ENCODE results near the gene USP10.

The USP10 gene

GRCh38 chr16:84765616-84766580 lies 66.1 kb downstream of the USP10 start:
- peaks cover 95% of the 10 kb centered on the region for H3K36me3 Mint-ChIP-seq (ENCODE audit: low read depth)
- no peak overlapping the region for H3K4me3 Mint-ChIP-seq
- H3K27ac Mint-ChIP-seq, result no peak overlapping the region
- no peaks in the 10 kb centered on the region for H3K9me3 Mint-ChIP-seq
- H3K4me1 Mint-ChIP-seq (ENCODE audit: low read depth), result peaks cover 22% of the 10 kb centered on the region
- intact Hi-C loops (cut with micrococcal nuclease), result no loop called here
- H3K27me3 Mint-ChIP-seq, result no peaks in the 10 kb centered on the region

GRCh38 chr16:84766978-84767773 lies 67.4 kb downstream of the USP10 start:
- H3K4me3 Mint-ChIP-seq, result no peak overlapping the region

GRCh38 chr16:84768061-84768807 lies 68.4 kb downstream of the USP10 start:
- H3K27me3 Mint-ChIP-seq, result no peaks in the 10 kb centered on the region
- H3K27ac Mint-ChIP-seq, result no peak overlapping the region
- no peak overlapping the region for H3K4me3 Mint-ChIP-seq
- H3K36me3 Mint-ChIP-seq (ENCODE audit: low read depth), result peaks cover 94% of the 10 kb centered on the region
- intact Hi-C loops (cut with micrococcal nuclease), result no loop called here
- H3K4me1 Mint-ChIP-seq (ENCODE audit: low read depth), result peaks cover 23% of the 10 kb centered on the region
- no peaks in the 10 kb centered on the region for H3K9me3 Mint-ChIP-seq

More at GRCh38 chr16:84766978-84767773, 67.4 kb downstream of the USP10 start:
- Mint-ChIP-seq H3K36me3 (ENCODE audit: low read depth) (peaks cover 95% of the 10 kb centered on the region), H3K4me1 (ENCODE audit: low read depth) (peaks cover 22% of the 10 kb centered on the region), H3K27ac (peak overlapping the region; percentile 42), H3K9me3 (no peaks in the 10 kb centered on the region), H3K27me3 (no peaks in the 10 kb centered on the region)
- intact Hi-C loops (cut with micrococcal nuclease), result no loop called here

GRCh38 chr16:84768808-84769197 lies 69.0 kb downstream of the USP10 start:
- intact Hi-C loops (cut with micrococcal nuclease), result no loop called here
- Mint-ChIP-seq H3K36me3 (ENCODE audit: low read depth) (peaks cover 94% of the 10 kb centered on the region), H3K4me3 (no peak overlapping the region), H3K27me3 (no peaks in the 10 kb centered on the region), H3K9me3 (no peaks in the 10 kb centered on the region), H3K27ac (no peak overlapping the region), H3K4me1 (ENCODE audit: low read depth) (peaks cover 28% of the 10 kb centered on the region)

GRCh38 chr16:84769416-84769815 lies 69.6 kb downstream of the USP10 start:
- Mint-ChIP-seq H3K4me1 (ENCODE audit: low read depth) (peaks cover 31% of the 10 kb centered on the region), H3K27me3 (no peaks in the 10 kb centered on the region), H3K4me3 (no peak overlapping the region), H3K36me3 (ENCODE audit: low read depth) (peaks cover 94% of the 10 kb centered on the region), H3K9me3 (no peaks in the 10 kb centered on the region), H3K27ac (peak overlapping the region; percentile 31)
- intact Hi-C loops (cut with micrococcal nuclease), result no loop called here

- Mint-ChIP-seq H3K27ac (peak overlapping the region; percentile 31), H3K36me3 (ENCODE audit: low read depth) (peaks cover 99% of the 10 kb centered on the region), H3K4me3 (no peak overlapping the region), H3K9me3 (no peaks in the 10 kb centered on the region), H3K4me1 (ENCODE audit: low read depth) (peaks cover 20% of the 10 kb centered on the region), H3K27me3 (no peaks in the 10 kb centered on the region)
- intact Hi-C loops (cut with micrococcal nuclease), result no loop called here
Observed at GRCh38 chr16:84773312-84773711, 73.5 kb downstream of the USP10 start.

GRCh38 chr16:84774810-84775209 lies 75.0 kb downstream of the USP10 start:
- intact Hi-C loops (cut with micrococcal nuclease), result no loop called here
- peak overlapping the region; percentile 73 for H3K27ac Mint-ChIP-seq
- no peaks in the 10 kb centered on the region for H3K27me3 Mint-ChIP-seq
- H3K9me3 Mint-ChIP-seq, result peaks cover 2% of the 10 kb centered on the region
- H3K36me3 Mint-ChIP-seq (ENCODE audit: low read depth), result peaks cover 99% of the 10 kb centered on the region
- no peak overlapping the region for H3K4me3 Mint-ChIP-seq
- H3K4me1 Mint-ChIP-seq (ENCODE audit: low read depth), result peaks cover 20% of the 10 kb centered on the region

- peaks cover 7% of the 10 kb centered on the region for H3K9me3 Mint-ChIP-seq
- H3K36me3 Mint-ChIP-seq (ENCODE audit: low read depth), result peaks cover 99% of the 10 kb centered on the region
- intact Hi-C loops (cut with micrococcal nuclease), result no loop called here
- no peak overlapping the region for H3K27ac Mint-ChIP-seq
- H3K4me1 Mint-ChIP-seq (ENCODE audit: low read depth), result peaks cover 20% of the 10 kb centered on the region
- no peaks in the 10 kb centered on the region for H3K27me3 Mint-ChIP-seq
- H3K4me3 Mint-ChIP-seq, result no peak overlapping the region
Observed at GRCh38 chr16:84775262-84775810, 75.5 kb downstream of the USP10 start.

- intact Hi-C loops (cut with micrococcal nuclease), result no loop called here
- Mint-ChIP-seq H3K27ac (no peak overlapping the region), H3K4me3 (no peak overlapping the region), H3K36me3 (ENCODE audit: low read depth) (peaks cover 81% of the 10 kb centered on the region), H3K27me3 (no peaks in the 10 kb centered on the region), H3K4me1 (ENCODE audit: low read depth) (peaks cover 20% of the 10 kb centered on the region), H3K9me3 (peaks cover 10% of the 10 kb centered on the region)
Observed at GRCh38 chr16:84777435-84777834, 77.6 kb downstream of the USP10 start.

- intact Hi-C loops (cut with micrococcal nuclease), result no loop called here
- H3K27me3 Mint-ChIP-seq, result no peaks in the 10 kb centered on the region
- H3K4me3 Mint-ChIP-seq, result no peak overlapping the region
- peaks cover 10% of the 10 kb centered on the region for H3K9me3 Mint-ChIP-seq
- H3K36me3 Mint-ChIP-seq (ENCODE audit: low read depth), result peaks cover 70% of the 10 kb centered on the region
- peaks cover 15% of the 10 kb centered on the region for H3K4me1 Mint-ChIP-seq (ENCODE audit: low read depth)
- no peak overlapping the region for H3K27ac Mint-ChIP-seq
Observed at GRCh38 chr16:84778720-84779119, 78.9 kb downstream of the USP10 start.

GRCh38 chr16:84780063-84780462 lies 80.3 kb downstream of the USP10 start:
- no peak overlapping the region for H3K27ac Mint-ChIP-seq
- peaks cover 62% of the 10 kb centered on the region for H3K36me3 Mint-ChIP-seq (ENCODE audit: low read depth)
- no peaks in the 10 kb centered on the region for H3K27me3 Mint-ChIP-seq
- intact Hi-C loops (cut with micrococcal nuclease), result no loop called here
- H3K9me3 Mint-ChIP-seq, result peaks cover 10% of the 10 kb centered on the region
- H3K4me3 Mint-ChIP-seq, result no peak overlapping the region
- peaks cover 6% of the 10 kb centered on the region for H3K4me1 Mint-ChIP-seq (ENCODE audit: low read depth)

GRCh38 chr16:84780544-84781376 lies 81.0 kb downstream of the USP10 start:
- Mint-ChIP-seq H3K27ac (no peak overlapping the region), H3K27me3 (no peaks in the 10 kb centered on the region), H3K4me1 (ENCODE audit: low read depth) (peaks cover 2% of the 10 kb centered on the region), H3K9me3 (peaks cover 10% of the 10 kb centered on the region), H3K4me3 (no peak overlapping the region), H3K36me3 (ENCODE audit: low read depth) (peaks cover 59% of the 10 kb centered on the region)
- intact Hi-C loops (cut with micrococcal nuclease), result no loop called here

- intact Hi-C loops (cut with micrococcal nuclease), result no loop called here
- Mint-ChIP-seq H3K27ac (no peak overlapping the region), H3K27me3 (no peaks in the 10 kb centered on the region), H3K4me3 (no peak overlapping the region), H3K9me3 (peaks cover 10% of the 10 kb centered on the region), H3K4me1 (ENCODE audit: low read depth) (no peaks in the 10 kb centered on the region), H3K36me3 (ENCODE audit: low read depth) (peaks cover 44% of the 10 kb centered on the region)
Observed at GRCh38 chr16:84782846-84783245, 83.0 kb downstream of the USP10 start.
